NCI-H510A (cell line): ENCODE results near the gene IFT122.
"Not testable (repeated sequence)": the region's sequence is repeated elsewhere in the genome, so short reads cannot be mapped to it uniquely, and the experiment has no call there.

Experiments
- DNase-seq: peaks from one replicate; lab custom pipeline; 2025; lab: John Stamatoyannopoulos, UW

IFT122 gene

GRCh38 chr3:129536804-129537203 lies 96.8 kb downstream of the IFT122 start:
- DNase-seq: no peak

GRCh38 chr3:129539206-129539605 lies 99.2 kb downstream of the IFT122 start:
- DNase-seq: no peak

- DNase-seq: no peak
These were observed 100.9 kb downstream of the IFT122 start for GRCh38 chr3:129540776-129541516.

- no peak for DNase-seq
These were observed 102.7 kb downstream of the IFT122 start for GRCh38 chr3:129542747-129543146.

- DNase-seq: no peak
These were observed 103.2 kb downstream of the IFT122 start, which contains the start of gene H1-8 for GRCh38 chr3:129543156-129543790. H1-8 (plus strand) TSS chr3:129543175; CDS start chr3:129543219, 44 bp downstream.

GRCh38 chr3:129543999-129544398 lies 104.0 kb downstream of the IFT122 start:
- DNase-seq: no peak

GRCh38 chr3:129545951-129546350 lies 105.9 kb downstream of the IFT122 start:
- not testable (repeated sequence) for DNase-seq

- DNase-seq: no peak
These were observed 107.2 kb downstream of the IFT122 start for GRCh38 chr3:129547241-129547640.

DNA sequence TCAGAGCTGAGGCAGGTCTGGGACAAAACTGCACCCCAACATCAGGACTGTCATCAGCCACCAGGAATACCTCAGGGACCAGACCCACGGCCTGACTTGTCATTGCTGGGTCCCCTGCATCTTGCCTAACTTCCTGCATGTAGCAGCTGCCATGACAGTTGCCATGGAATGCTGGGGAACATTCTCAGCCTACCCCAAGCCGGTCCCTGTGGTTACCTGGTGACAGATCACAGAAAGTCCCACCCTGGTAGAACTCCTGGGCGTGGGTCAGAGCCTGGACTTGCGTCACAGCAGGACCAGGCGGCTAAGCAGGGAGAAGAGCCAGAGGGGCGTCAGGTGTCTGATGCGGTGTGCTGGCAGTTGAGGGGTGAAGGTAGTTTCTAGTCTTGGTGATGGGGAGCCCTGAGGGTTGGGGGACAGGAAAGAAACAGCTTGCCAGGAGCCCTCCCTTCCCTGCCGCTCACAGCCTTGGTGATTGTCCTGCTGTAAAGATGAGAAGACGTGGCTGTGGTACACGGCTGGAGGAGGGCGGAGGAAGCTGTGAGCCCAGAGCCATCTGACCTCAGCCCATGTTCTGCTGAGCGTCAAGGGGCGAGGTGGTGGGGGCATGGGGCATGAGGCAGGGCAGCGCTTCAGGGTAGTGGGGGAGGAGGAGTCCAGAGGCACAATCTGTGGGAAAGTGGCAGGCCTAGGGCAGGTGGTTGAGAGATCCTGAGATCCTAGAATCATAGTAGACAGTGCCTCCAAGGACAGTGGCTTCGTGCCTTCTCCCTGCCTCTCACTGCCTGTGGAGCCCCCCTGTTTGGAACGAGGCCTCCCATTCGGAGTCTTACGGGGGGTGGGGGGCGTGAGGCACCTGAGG lies 108.3 kb downstream of the IFT122 start:
- DNase-seq: no peak

- no peak for DNase-seq
These were observed 109.2 kb downstream of the IFT122 start for GRCh38 chr3:129549006-129549800.

GRCh38 chr3:129549805-129550204 lies 109.8 kb downstream of the IFT122 start:
- DNase-seq: no peak

- DNase-seq: no peak
These were observed 112.4 kb downstream of the IFT122 start for GRCh38 chr3:129552287-129553050.

GRCh38 chr3:129553171-129553570 lies 113.1 kb downstream of the IFT122 start:
- no peak for DNase-seq

DNA sequence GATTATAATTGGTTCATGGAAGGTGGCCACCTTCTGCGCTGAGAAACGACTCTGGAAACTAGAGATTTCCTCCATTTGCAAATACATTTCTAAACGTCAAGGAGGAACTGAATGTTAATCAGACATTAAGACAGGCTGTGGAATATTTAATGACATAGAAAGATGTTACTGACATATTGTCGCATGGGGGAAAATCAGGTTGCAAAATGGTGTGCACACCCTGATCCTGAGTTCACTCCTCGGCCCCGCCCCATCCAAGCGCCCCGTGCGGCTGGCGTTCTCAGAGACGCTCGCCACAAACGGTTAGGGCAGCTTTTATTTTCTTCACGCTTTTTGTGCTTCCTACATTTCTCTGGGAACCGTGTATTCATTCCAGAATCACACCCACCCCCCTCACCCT lies 113.7 kb downstream of the IFT122 start:
- DNase-seq: no peak

DNA sequence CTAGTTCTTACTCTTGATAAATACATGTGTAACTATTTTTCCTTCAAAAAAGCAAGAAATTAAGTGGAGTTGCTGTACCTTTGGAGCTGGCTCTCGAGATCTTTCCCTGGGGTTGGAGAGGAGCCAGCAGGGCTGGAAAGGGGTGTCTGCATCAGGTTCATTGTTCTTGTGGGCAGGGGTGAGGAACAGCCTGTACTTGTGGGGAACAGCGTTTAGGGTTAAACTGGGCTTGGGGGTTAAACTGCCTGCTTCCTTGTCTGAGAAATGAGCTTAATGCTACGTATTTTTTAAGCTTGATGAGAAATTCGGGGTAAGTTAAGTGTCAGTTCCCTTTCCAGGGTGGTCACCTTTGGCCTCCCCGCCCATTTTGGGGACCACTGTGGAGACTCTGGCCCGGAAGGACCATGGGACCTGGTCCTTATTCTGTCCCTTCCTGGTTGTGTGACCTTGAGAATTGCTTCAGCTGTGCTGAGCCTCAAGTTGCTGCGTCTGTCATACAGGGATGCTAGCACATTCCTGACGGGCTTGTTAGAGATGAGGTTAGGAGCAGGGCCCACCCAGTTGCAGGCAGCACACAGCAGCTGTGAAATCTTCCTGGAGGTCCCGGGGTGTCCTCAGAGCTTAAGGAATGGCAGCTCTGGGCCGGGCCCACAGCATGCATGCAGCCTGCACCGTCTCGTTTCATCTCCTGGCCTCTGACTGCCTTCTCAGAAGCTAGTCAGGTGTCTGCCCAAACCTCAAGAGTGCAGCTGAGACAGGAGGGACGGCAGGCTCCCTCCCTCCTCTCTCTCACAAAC lies 114.5 kb downstream of the IFT122 start:
- no peak for DNase-seq

GRCh38 chr3:129555153-129555550 lies 115.1 kb downstream of the IFT122 start:
- no peak for DNase-seq

GRCh38 chr3:129555616-129556357 lies 115.8 kb downstream of the IFT122 start:
- no peak for DNase-seq

GRCh38 chr3:129556358-129556695 lies 116.3 kb downstream of the IFT122 start:
- no peak for DNase-seq

GRCh38 chr3:129556890-129557547 lies 117.0 kb downstream of the IFT122 start:
- DNase-seq: no peak
